Amygdala (tissue), 56 donors: ENCODE data around the gene DNAJA3.
"Not testable (repeated sequence)": the region's sequence is repeated elsewhere in the genome, so short reads cannot be mapped to it uniquely, and the experiment has no call there.

ENCODE experiments used
- DNase-seq, 56 donors: peaks; one replicate each; lab custom pipeline; 2025; lab: John Stamatoyannopoulos, UW

DNAJA3 gene

GRCh38 chr16:4386951-4387565, 38.6 kb upstream of the DNAJA3 start:
- no peak for DNase-seq

GRCh38 chr16:4387781-4388180, 37.9 kb upstream of the DNAJA3 start:
- no peak for DNase-seq

- DNase-seq: no peak
These were observed 37.2 kb upstream of the DNAJA3 start for GRCh38 chr16:4388271-4389021.

GRCh38 chr16:4389051-4389955, 36.4 kb upstream of the DNAJA3 start:
- DNase-seq: no peak

GRCh38 chr16:4390266-4391260, 35.1 kb upstream of the DNAJA3 start:
- no peak for DNase-seq

GRCh38 chr16:4391631-4392381, 33.9 kb upstream of the DNAJA3 start:
- DNase-seq: no peak

GRCh38 chr16:4392382-4393239, 33.1 kb upstream of the DNAJA3 start:
- DNase-seq: no peak

- DNase-seq: no peak
These were observed 32.4 kb upstream of the DNAJA3 start for GRCh38 chr16:4393240-4393600.

GRCh38 chr16:4393850-4394249, 31.8 kb upstream of the DNAJA3 start:
- not testable (repeated sequence) for DNase-seq

GRCh38 chr16:4395055-4395726, 30.5 kb upstream of the DNAJA3 start:
- DNase-seq: no peak

GRCh38 chr16:4399001-4399730, 26.5 kb upstream of the DNAJA3 start:
- DNase-seq: no peak

- no peak for DNase-seq
These were observed 24.6 kb upstream of the DNAJA3 start for GRCh38 chr16:4401094-4401501.

- no peak for DNase-seq
These were observed 24.2 kb upstream of the DNAJA3 start for GRCh38 chr16:4401510-4401909.

- peak in 49 of 56 donors; percentile 22 to 90 (median 60) for DNase-seq
These were observed 23.1 kb upstream of the DNAJA3 start for GRCh38 chr16:4402439-4403132.

- DNase-seq: no peak
These were observed 22.3 kb upstream of the DNAJA3 start for GRCh38 chr16:4403133-4403949.
